ENCODE data around the gene GZMH.
"Not testable (repeated sequence)": the region's sequence is repeated elsewhere in the genome, so short reads cannot be mapped to it uniquely, and the experiment has no call there.

Gene GZMH

DNA sequence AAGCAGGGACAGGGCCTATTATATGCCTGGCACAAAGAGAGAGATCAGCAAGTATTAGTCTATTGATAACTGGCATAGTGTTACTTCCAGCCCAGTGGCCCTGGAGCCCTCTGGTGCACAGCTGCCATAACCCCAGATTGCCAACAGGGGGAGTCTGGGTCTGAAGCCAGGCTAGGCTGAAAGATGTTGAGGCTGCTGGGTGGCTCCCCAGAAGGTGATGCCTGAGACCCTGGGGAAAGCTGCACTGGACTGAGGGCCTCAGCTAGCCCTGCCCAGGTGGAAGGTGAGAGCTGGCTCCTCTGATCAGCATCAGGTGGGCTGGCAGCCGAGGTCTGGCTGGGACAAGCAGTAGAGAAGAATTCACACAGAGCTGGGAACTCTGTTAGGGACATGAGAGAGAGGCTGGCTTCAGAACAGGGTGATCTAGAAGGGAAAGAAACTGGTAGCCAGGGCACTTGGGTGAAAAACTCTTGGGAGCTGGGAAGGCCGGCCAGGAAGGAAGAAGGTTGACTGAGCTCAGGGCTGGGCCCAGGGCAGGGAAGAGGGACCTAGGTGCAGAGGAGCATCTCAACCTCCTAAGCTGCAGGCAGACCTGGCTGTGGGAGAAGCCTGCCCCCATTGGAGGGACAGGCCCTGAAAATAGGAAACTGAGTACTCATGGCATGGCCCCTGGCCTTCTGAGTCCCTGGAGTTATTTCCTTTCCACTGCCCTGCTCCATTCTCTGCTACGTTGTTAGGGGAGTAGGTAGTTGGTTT lies 3.9 kb downstream of the GZMH start:
- peak; percentile 43 for DNase-seq
- TF ChIP-seq, protein P1, sequence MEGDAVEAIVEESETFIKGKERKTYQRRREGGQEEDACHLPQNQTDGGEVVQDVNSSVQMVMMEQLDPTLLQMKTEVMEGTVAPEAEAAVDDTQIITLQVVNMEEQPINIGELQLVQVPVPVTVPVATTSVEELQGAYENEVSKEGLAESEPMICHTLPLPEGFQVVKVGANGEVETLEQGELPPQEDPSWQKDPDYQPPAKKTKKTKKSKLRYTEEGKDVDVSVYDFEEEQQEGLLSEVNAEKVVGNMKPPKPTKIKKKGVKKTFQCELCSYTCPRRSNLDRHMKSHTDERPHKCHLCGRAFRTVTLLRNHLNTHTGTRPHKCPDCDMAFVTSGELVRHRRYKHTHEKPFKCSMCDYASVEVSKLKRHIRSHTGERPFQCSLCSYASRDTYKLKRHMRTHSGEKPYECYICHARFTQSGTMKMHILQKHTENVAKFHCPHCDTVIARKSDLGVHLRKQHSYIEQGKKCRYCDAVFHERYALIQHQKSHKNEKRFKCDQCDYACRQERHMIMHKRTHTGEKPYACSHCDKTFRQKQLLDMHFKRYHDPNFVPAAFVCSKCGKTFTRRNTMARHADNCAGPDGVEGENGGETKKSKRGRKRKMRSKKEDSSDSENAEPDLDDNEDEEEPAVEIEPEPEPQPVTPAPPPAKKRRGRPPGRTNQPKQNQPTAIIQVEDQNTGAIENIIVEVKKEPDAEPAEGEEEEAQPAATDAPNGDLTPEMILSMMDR (IDR thresholded peaks at IDR 0.05; ENCODE audit: low read depth, low read length) = peak; percentile 81
- no peaks in the 10 kb centered on the region for H3K36me3 ChIP-seq
- H3K27me3 ChIP-seq = no peaks in the 10 kb centered on the region
- no peak overlapping the region for H3K4me3 ChIP-seq (ENCODE audit: low read depth, low read length)
- no peaks in the 10 kb centered on the region for H3K4me1 ChIP-seq
- H3K9me3 ChIP-seq = no peaks in the 10 kb centered on the region

GRCh38 chr14:24597403-24597802 lies 12.1 kb downstream of the GZMH start:
- Histone ChIP-seq H3K4me1 (no peaks in the 10 kb centered on the region), H3K4me3 (ENCODE audit: low read depth, low read length) (no peak overlapping the region), H3K9me3 (no peaks in the 10 kb centered on the region), H3K27me3 (no peaks in the 10 kb centered on the region), H3K36me3 (no peaks in the 10 kb centered on the region)
- DNase-seq = no peak
- TF ChIP-seq, protein P1 (IDR thresholded peaks at IDR 0.05; ENCODE audit: low read depth, low read length) = no peak

GRCh38 chr14:24595073-24595808 lies 14.2 kb downstream of the GZMH start:
- H3K4me1 ChIP-seq = no peaks in the 10 kb centered on the region
- TF ChIP-seq, protein P1 (IDR thresholded peaks at IDR 0.05; ENCODE audit: low read depth, low read length) = no peak
- H3K27me3 ChIP-seq = no peaks in the 10 kb centered on the region
- no peak for DNase-seq
- no peak overlapping the region for H3K4me3 ChIP-seq (ENCODE audit: low read depth, low read length)
- no peaks in the 10 kb centered on the region for H3K36me3 ChIP-seq
- H3K9me3 ChIP-seq = no peaks in the 10 kb centered on the region

- H3K36me3 ChIP-seq, DNase-seq: not testable (repeated sequence)
Observed at GRCh38 chr14:24591004-24591403, 18.5 kb downstream of the GZMH start.

DNA sequence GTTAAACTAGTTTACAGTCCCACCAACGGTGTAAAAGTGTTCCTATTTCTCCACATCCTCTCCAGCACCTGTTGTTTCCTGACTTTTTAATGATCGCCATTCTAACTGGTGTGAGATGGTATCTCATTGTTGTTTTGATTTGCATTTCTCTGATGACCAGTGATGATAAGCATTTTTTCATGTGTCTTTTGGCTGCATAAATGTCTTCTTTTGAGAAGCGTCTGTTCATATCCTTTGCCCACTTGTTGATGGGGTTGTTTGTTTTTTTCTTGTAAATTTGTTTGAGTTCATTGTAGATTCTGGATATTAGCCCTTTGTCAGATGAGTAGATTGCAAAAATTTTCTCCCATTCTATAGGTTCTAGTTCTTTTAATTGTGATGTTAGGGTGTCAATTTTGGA lies 25.1 kb downstream of the GZMH start:
- H3K4me3 ChIP-seq (ENCODE audit: low read depth, low read length); H3K4me1 ChIP-seq; H3K36me3 ChIP-seq; DNase-seq; H3K27me3 ChIP-seq; H3K9me3 ChIP-seq: not testable (repeated sequence)

More at GRCh38 chr14:24591004-24591403, 18.5 kb downstream of the GZMH start:
- not testable (repeated sequence) for H3K9me3 ChIP-seq; H3K4me1 ChIP-seq; H3K27me3 ChIP-seq; H3K4me3 ChIP-seq (ENCODE audit: low read depth, low read length)

- TF ChIP-seq, protein P1 (IDR thresholded peaks at IDR 0.05; ENCODE audit: low read depth, low read length) = no peak
- Histone ChIP-seq H3K36me3 (no peaks in the 10 kb centered on the region), H3K4me1 (no peaks in the 10 kb centered on the region), H3K9me3 (no peaks in the 10 kb centered on the region), H3K4me3 (ENCODE audit: low read depth, low read length) (no peak overlapping the region), H3K27me3 (0 out of 2 replicates have a peak, but pooled peaks cover 1% of the 10 kb centered on the region)
- DNase-seq = no peak
Observed at GRCh38 chr14:24578558-24578957, 30.9 kb downstream of the GZMH start.

DNA sequence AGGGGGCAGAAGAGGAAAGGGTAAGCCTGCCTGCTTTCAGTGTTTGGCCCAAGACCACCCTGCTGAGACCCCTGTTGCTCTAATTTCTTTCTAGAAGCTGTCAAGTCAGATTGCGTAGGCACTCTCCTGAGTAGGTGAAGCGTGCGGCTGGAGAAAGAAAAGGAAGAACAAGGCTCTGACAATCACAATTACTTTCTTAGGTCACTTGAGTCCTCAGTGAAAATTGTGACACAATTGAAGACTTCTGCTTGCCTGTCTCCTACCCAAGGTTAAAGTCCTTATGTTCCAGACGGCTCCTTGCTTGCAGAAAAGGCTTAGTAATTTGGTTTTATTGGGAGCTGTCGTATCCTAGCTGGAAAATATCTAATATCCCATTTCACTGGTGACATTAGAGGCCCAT lies 32.7 kb downstream of the GZMH start:
- no peaks in the 10 kb centered on the region for H3K36me3 ChIP-seq
- no peaks in the 10 kb centered on the region for H3K9me3 ChIP-seq
- no peak overlapping the region for H3K4me3 ChIP-seq (ENCODE audit: low read depth, low read length)
- no peaks in the 10 kb centered on the region for H3K4me1 ChIP-seq
- TF ChIP-seq, protein P1 (IDR thresholded peaks at IDR 0.05; ENCODE audit: low read depth, low read length) = no peak
- H3K27me3 ChIP-seq = 0 out of 2 replicates have a peak, but pooled peaks cover 4% of the 10 kb centered on the region
- DNase-seq = no peak

Measured in BE2C (cell line).